ENCODE data around the gene CHD2.
"Not testable (repeated sequence)": the region's sequence is repeated elsewhere in the genome, so short reads cannot be mapped to it uniquely, and the experiment has no call there.

Gene CHD2

DNA sequence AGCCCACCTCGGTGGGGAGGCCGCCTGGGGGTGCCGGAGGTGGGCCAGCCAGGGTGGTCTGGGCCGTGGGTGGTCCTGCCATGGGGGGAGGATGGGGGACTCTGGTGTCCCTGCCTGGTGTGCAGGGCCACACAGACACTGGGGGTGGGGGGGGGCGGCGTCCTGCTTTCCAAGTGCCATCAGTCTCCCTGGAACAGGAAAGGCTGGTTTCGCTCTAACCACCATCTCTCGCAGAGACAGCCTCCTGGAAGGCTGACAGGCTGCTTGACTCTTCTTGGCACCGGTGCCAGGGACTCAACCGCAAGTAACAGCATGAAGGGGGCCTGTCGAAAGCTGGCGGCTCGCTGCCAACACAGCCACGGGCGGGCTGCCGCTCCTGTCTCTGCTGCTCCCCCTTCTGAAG lies 148.6 kb downstream of the CHD2 start:
- DNase-seq (ENCODE audit: low read depth, low spot score) = no peak

DNA sequence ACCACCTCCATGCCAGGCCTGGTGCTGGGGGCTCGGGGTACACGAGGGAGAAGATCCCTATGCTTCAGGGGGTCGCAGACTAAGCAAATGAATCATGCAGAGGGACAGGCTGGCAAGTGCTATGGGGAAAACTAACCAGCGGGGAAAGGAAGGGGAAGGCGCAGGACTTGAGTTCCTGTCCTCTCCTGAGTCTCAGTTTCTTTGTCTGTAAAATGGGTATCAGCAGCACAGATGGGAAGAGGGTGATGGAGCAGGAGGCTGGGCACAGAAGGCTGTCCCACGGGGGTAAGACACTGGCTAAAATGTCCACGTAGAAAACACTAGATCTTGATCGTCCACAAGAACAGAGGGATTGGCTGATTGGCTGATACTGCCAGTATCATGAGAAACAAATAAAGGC lies 149.1 kb downstream of the CHD2 start:
- no peak for DNase-seq (ENCODE audit: low read depth, low spot score)

GRCh38 chr15:93049914-93050578 lies 149.9 kb downstream of the CHD2 start:
- DNase-seq (ENCODE audit: low read depth, low spot score) = no peak

DNA sequence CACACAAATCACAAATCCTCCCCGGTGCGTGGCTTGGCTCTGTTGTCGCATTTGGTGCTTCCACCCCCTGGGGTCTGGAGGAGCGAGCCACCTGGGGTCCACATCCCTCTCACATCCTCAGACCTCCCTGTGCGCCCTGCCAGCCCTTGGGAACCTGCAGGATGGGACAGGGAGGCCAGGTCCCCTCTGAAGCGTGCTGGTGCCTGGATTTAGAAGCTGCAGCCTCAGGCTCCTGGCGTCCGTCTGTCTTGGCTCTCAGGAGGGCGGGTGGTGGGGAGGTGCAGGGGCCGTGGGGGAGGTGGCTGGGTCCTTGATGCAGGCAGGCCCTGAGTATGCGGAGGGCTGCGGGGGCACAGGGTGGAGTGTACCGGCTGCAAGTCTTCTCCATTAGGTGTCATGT lies 150.5 kb downstream of the CHD2 start:
- no peak for DNase-seq (ENCODE audit: low read depth, low spot score)

- no peak for DNase-seq (ENCODE audit: low read depth, low spot score)
Measured at GRCh38 chr15:93051236-93052089, 151.3 kb downstream of the CHD2 start.

GRCh38 chr15:93052090-93052879 lies 152.2 kb downstream of the CHD2 start:
- no peak for DNase-seq (ENCODE audit: low read depth, low spot score)

- no peak for DNase-seq (ENCODE audit: low read depth, low spot score)
Measured at GRCh38 chr15:93055211-93055610, 155.1 kb downstream of the CHD2 start.

GRCh38 chr15:93056836-93057235 lies 156.7 kb downstream of the CHD2 start:
- no peak for DNase-seq (ENCODE audit: low read depth, low spot score)

GRCh38 chr15:93057618-93058017 lies 157.5 kb downstream of the CHD2 start:
- no peak for DNase-seq (ENCODE audit: low read depth, low spot score)

- no peak for DNase-seq (ENCODE audit: low read depth, low spot score)
Measured at GRCh38 chr15:93058128-93058527, 158.0 kb downstream of the CHD2 start.

- DNase-seq (ENCODE audit: low read depth, low spot score) = no peak
Measured at GRCh38 chr15:93058904-93059427, 158.8 kb downstream of the CHD2 start.

DNA sequence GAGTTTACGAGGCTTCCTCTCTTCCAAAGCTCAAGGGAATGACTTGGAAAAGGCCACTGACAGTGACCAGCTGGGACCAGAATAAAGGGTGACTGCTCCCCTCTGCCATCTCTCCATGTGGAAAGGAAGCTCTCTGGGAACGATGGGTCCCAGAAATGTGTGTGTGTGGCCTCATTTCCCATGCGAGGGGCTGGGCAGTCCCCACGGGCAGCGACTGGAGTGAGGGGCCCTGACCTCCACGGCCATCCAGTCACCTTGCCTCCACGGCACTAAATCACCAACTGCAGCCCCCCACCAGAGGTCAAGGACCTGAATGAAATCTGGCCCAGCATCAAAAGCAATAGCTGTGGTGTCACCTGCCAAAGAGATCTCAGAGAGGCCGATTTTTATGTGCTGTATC lies 159.3 kb downstream of the CHD2 start:
- DNase-seq (ENCODE audit: low read depth, low spot score) = no peak

GRCh38 chr15:93060336-93061248 lies 160.5 kb downstream of the CHD2 start:
- DNase-seq (ENCODE audit: low read depth, low spot score) = no peak

DNA sequence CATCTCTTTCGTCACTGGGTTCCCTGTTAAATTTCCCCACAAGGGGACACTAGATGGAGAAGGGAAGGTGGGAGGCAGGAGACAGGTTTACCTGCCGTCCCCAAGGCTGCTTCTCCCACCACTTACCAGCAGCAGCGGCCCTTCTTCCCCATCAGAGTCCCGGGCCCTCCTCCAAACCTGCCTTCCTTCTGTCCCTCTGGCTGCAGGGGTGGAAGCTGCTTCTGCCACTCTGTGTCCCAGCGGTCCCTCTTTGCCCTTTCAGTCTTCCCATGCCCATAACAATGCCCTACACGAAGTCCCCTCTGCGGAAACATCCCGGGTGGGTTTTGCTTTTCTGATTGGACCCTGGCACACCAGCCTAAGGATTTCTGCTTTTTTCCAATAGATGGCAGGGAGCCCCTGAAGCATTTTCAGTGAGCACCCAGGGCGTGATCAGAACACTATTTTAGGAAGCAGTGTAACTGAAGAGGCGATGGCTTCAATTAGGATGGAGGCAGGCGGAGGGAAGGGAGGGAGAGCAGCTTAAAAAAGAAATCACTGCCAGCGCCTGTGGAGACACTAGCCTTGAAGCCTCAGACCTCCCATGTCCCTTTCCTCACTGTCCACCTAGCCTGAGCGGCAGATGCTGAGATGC lies 162.6 kb downstream of the CHD2 start:
- not testable (repeated sequence) for DNase-seq (ENCODE audit: low read depth, low spot score)

DNA sequence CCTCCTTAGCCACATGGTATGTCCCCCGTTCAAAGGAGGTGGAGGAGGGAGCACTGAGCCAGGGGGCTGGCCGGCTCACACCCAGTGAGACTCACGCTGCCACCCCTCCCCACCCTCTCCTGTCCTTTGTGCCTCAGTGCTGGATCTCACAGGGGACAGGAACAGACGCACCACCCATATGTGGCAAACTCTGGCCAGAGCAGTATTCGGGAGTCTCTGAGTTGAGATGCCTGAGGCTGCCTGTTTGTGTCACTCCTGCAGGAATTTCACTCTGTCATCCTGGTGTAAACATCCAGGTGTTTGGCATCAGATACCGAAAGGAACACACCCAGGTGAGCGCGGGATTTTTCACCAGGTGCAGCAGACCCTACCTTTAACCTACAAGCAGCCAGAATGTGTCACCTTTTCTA lies 163.1 kb downstream of the CHD2 start:
- no peak for DNase-seq (ENCODE audit: low read depth, low spot score)

- DNase-seq (ENCODE audit: low read depth, low spot score) = no peak
Measured at GRCh38 chr15:93063796-93064690, 163.9 kb downstream of the CHD2 start.

DNA sequence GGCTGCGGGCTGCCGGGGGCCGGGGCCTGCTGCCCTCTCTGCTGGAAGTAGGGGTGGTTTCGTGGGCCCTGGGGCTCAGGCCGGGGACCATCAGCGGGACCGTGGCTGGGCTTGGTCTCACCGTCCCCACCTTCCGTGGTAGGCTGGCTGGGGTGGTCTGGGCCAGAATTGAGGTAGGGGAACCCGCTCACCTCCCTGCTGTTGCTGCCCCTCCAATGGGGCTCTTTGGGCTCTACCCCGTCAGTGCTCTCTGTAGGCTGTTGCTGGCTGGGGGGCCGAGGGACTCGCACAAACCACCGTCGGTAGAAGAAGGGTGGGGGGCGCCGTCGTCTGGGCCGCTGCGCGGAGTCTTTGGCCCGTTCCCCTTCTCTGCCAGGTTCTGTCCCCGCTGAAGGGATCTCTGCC lies 165.5 kb downstream of the CHD2 start:
- DNase-seq (ENCODE audit: low read depth, low spot score) = no peak

DNA sequence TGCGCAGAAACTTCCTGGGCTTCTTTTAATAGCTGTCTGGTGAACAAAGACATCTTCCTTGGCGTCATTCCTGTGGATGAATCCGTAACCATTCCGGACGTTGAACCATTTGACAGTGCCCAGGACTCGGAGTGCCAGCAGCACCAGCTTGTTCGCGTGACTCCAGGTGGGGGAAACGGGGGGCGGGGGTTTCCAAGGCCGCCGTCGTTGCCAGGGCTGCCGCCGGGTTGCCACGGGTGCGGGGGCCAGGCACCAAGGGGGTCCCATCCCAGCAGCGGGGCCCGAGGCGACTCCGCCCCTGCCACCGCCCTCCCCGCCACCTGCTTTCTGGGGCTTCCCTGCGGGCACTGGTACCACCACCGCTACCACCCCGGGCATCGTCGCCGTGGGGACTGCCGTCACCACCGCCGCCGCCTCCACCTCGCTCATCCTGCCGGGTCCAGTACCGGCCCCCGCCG lies 166.1 kb downstream of the CHD2 start:
- no peak for DNase-seq (ENCODE audit: low read depth, low spot score)
